Type B pancreatic cell (in vitro differentiated cells): ENCODE measurements around the gene SRGAP1. TPM values are rescaled to one million over a fixed set of nuclear protein-coding genes. Genes with fewer than 3 reads are reported as not detected.
A peak's percentile ranks its signal among the peaks of the same experiment; 100 is the strongest.

ENCODE experiments used
- DNase-seq: peaks from one replicate; pipeline ENCODE4 v3.0.0; 2021; ENCODE audit warnings: mixed read lengths; ENCODE audit not compliant: unreplicated experiment; ENCODE audit errors: extremely low spot score
- H3K27ac Mint-ChIP-seq: 2 replicates; pipeline ENCODE4 v1.8.0; 2021; ENCODE audit warnings: mild to moderate bottlenecking, mixed read lengths
- H3K27me3 Mint-ChIP-seq: 2 replicates; pipeline ENCODE4 v1.8.0; 2021; ENCODE audit warnings: mixed read lengths
- H3K36me3 Mint-ChIP-seq: 2 replicates; pipeline ENCODE4 v1.8.0; 2021; ENCODE audit warnings: mixed read lengths
- H3K4me1 Mint-ChIP-seq: one replicate; pipeline ENCODE4 v1.8.0; 2021; ENCODE audit warnings: mixed read lengths; ENCODE audit not compliant: unreplicated experiment
- H3K4me3 Mint-ChIP-seq: 2 replicates; pipeline ENCODE4 v1.8.0; 2021; ENCODE audit warnings: mild to moderate bottlenecking, mixed read lengths
- H3K9me3 Mint-ChIP-seq: 2 replicates; pipeline ENCODE4 v1.8.0; 2021; ENCODE audit warnings: mixed read lengths
- total RNA-seq: library from RNA; stranded (reverse); gene quantifications from 2 replicates; pipeline ENCODE4 v1.2.1, GENCODE V29; 2021; ENCODE audit warnings: low replicate concordance
- TF ChIP-seq, protein P1 (sequence below): fragments of 200-600 bp; sonication (generic); conservative IDR thresholded peaks from 2 replicates; pipeline ENCODE4 v1.5.0; 2021; ENCODE audit warnings: antibody characterized with exemption, mild to moderate bottlenecking

Gene SRGAP1
- total RNA-seq, 1 donor from 2014 or later: 14.9 TPM

DNA sequence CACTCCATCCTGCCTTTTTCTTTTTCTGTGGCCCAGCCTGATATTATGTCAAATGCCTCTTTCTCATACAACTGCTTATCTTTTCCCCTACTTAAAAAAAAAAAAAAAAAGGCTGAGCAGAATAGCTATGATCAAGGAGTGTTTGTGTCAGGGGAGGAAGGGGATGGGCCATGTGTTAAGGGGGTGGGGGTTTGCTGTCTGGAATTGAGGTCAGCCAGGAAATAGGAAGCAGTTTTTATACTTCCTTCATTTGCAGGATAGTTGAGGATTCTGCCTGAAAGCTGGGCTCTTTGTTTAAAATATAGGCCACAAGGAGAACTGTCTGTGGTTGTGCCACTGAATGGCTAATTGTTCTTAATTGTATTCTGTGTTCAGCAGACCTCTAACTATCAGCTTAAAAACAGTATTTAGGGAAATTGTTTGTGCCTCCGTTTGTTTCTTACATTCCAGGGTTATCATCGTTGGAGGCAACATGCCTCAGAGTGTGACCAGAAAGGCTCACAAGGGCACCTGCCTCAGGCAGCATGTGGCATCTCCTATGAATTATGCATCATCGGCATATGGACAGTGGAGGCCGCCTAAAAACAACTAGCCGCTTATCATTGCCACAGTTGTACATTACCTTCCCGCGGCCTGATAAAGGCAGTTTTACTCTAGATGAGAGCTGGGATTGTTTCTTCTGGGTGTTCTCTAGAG lies 96.0 kb downstream of the SRGAP1 start:
- no peak for DNase-seq
- peaks cover 22% of the 10 kb centered on the region for H3K4me1 Mint-ChIP-seq
- no peaks in the 10 kb centered on the region for H3K27me3 Mint-ChIP-seq
- TF ChIP-seq, protein P1, sequence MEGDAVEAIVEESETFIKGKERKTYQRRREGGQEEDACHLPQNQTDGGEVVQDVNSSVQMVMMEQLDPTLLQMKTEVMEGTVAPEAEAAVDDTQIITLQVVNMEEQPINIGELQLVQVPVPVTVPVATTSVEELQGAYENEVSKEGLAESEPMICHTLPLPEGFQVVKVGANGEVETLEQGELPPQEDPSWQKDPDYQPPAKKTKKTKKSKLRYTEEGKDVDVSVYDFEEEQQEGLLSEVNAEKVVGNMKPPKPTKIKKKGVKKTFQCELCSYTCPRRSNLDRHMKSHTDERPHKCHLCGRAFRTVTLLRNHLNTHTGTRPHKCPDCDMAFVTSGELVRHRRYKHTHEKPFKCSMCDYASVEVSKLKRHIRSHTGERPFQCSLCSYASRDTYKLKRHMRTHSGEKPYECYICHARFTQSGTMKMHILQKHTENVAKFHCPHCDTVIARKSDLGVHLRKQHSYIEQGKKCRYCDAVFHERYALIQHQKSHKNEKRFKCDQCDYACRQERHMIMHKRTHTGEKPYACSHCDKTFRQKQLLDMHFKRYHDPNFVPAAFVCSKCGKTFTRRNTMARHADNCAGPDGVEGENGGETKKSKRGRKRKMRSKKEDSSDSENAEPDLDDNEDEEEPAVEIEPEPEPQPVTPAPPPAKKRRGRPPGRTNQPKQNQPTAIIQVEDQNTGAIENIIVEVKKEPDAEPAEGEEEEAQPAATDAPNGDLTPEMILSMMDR: no peak
- peak overlapping the region; percentile 63 for H3K27ac Mint-ChIP-seq
- H3K36me3 Mint-ChIP-seq: peaks cover 6% of the 10 kb centered on the region
- H3K4me3 Mint-ChIP-seq: peak overlapping the region; percentile 33
- H3K9me3 Mint-ChIP-seq: no peaks in the 10 kb centered on the region

DNA sequence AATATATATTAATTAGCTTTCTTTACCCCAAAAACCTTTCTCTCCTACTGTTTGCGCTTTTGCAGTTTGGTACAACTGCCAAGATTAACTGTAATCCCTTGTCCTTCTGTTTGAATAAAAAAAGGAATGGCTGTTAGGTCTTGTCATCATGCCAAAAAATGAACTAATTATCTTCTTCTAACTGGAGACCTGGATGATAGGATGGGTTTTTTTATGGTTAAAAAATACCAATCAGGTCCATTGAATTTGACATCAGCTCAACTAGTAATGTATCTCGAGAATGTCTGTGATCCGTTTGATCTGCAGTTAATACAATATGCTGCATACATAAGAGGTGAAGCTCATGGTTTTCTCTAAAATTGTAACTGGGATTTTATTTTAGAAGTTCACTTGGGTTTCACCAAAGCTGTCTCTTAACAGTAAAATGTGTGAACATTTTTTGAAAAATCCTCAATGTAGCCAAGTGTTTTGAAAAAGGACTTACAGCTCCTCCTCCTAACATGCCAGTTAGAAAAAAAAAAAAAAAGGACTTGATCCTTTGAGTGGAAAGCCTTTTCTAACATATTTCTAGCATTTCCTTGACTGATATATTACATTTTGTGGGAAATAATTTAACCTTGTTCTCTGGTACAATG lies 96.8 kb downstream of the SRGAP1 start:
- Mint-ChIP-seq H3K36me3 (peaks cover 6% of the 10 kb centered on the region), H3K9me3 (no peaks in the 10 kb centered on the region), H3K27ac (no peak overlapping the region), H3K27me3 (no peaks in the 10 kb centered on the region), H3K4me1 (peaks cover 27% of the 10 kb centered on the region), H3K4me3 (no peak overlapping the region)
- no peak for DNase-seq
- TF ChIP-seq, protein P1: no peak

DNA sequence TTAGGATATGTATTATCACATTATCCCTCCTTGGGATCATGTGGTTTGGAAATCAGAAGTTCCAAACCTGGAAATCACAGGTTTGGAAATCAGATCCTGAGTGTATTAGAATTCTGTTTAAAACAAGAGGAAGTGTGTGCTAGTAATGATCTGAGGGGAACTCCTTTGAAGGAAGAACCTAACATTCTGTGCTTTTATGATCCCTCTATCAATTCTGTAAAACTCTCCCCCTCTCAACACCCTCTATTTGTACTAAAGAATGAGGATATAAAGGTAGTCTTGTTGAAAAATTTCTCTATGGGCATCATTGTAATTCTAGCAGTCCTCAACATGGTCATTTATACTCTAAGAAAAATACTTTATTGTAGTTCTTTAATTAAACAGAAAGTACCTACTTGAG lies 97.4 kb downstream of the SRGAP1 start:
- DNase-seq: no peak
- Mint-ChIP-seq H3K27me3 (no peaks in the 10 kb centered on the region), H3K36me3 (peaks cover 6% of the 10 kb centered on the region), H3K4me3 (no peak overlapping the region), H3K4me1 (peaks cover 27% of the 10 kb centered on the region), H3K27ac (no peak overlapping the region), H3K9me3 (no peaks in the 10 kb centered on the region)
- TF ChIP-seq, protein P1: no peak

DNA sequence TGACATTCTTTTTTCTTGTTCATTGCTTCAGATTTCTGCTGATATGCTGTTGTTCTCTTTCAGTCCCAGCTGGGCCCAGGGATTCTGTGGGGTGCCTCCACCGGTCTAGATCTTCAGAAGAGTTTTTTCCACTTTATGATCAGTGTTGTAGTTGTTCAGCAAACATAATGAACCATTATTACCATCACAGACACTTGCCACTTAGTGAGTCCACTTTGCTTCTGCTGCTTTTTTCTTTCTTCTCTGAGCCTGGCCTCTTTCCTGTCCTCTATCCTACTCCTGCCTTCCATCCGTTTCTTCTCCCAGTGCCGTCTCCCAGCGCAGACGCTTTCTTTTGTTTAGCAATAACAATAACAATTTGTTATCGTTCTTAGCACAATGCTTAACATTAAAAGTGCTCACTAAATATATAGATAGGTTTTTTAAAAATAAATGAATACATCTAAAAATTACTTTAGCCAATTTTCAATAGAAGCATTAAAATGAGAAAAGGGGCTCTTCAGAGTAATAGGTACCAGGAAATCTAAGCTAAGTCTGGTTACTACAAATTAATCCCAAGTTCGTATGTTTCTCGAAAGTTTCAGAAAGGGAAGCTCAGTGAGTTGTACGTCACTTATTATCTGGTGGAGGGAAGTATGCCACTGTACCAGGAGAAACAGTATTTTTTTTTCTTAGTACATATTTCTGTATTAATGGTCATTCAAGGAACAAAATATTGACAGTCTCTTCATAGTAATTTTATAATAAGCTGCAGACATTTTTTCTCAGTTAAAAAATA lies 98.2 kb downstream of the SRGAP1 start:
- DNase-seq: no peak
- TF ChIP-seq, protein P1: no peak
- Mint-ChIP-seq H3K36me3 (peaks cover 6% of the 10 kb centered on the region), H3K27ac (no peak overlapping the region), H3K27me3 (no peaks in the 10 kb centered on the region), H3K9me3 (no peaks in the 10 kb centered on the region), H3K4me1 (peaks cover 27% of the 10 kb centered on the region), H3K4me3 (no peak overlapping the region)

DNA sequence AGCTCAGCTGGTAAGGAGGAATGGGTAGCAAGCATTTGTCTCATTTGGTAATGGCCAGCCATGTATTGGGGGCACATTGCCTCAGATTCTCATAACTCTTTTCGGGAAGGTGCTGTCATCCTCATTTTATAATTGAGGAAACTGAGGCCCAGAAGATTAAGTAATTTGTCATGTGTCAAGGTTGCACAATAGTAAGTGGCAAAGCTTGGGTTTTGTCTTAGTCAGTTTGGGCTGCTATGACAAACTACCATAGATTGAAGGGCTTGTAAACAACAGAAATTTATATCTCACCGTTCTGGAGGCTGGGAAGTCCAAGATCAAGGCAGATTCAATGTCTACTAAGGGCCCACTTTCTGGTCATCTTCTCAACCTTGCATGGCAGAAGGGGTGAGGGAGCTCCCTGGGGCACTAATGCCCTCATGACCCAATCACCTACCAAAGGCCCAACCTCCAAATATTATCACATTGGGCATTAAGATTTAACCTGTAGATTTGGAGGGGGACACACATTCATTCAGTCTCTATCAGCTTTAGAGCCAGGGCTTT lies 99.6 kb downstream of the SRGAP1 start:
- H3K4me1 Mint-ChIP-seq: peaks cover 31% of the 10 kb centered on the region

More for the DNA sequence above, 99.6 kb downstream of the SRGAP1 start:
- Mint-ChIP-seq H3K4me3 (no peak overlapping the region), H3K27me3 (no peaks in the 10 kb centered on the region), H3K36me3 (peaks cover 6% of the 10 kb centered on the region), H3K27ac (no peak overlapping the region), H3K9me3 (no peaks in the 10 kb centered on the region)
- no peak for DNase-seq
- TF ChIP-seq, protein P1: no peak
